A549 (cell line): ENCODE results near the gene EXTL1. TPM values are rescaled to one million over a fixed set of nuclear protein-coding genes. Genes with fewer than 3 reads are reported as not detected.

Experiments used
- ATAC-seq, 2 experiments: fragments of 200-7000 bp in 1 of 2; fragments of >200 bp in 1 of 2; cut with Nextera tagmentation in 1 of 2; cut with Tn5 transposase in 1 of 2; 3 replicates each; pipeline versions ENCODE4 v1.8.0 to v1.9.1; 2018 to 2020; ENCODE audit warnings: mild to moderate bottlenecking in 1 of 2, moderate library complexity in 1 of 2
- CTCF ChIA-PET: fragments of 300-600 bp; sonication (Branson Sonifier 250); formaldehyde crosslinking; extraction: SDS; loops from one replicate; lab custom pipeline; 2021; ENCODE audit warnings: antibody characterized with exemption, inconsistent platforms; lab: Yijun Ruan, JAX
- POLR2A ChIA-PET: fragments of 350-600 bp; formaldehyde crosslinking; extraction: SDS; loops from one replicate; lab custom pipeline; 2021; ENCODE audit warnings: antibody characterized with exemption, inconsistent platforms; lab: Yijun Ruan, JAX
- DNase-seq, 2 experiments: peaks; one replicate each; pipeline versions ENCODE4 v3.0.0 to v3.0.0-alpha.2; 2011 to 2016; ENCODE audit warnings: low read depth in 1 of 2, low spot score in 1 of 2
- FAIRE-seq: peaks from 2 replicates; lab custom pipeline; 2011; peaks lifted over from hg19 to GRCh38; lab: Jason Lieb, UNC
- H3K27ac ChIP-seq, 2 experiments: fragments of >200 bp; sonication (Bioruptor Twin); formaldehyde crosslinking; 3 replicates each; pipeline ENCODE4 v1.5.1; 2016 to 2017
- H3K4me1 ChIP-seq: fragments of >200 bp; sonication (Bioruptor Twin); formaldehyde crosslinking; 3 replicates; pipeline ENCODE4 v1.6.1; 2016
- H3K4me2 ChIP-seq: fragments of >200 bp; sonication (Bioruptor Twin); formaldehyde crosslinking; 3 replicates; pipeline ENCODE4 v1.6.1; 2016
- H3K4me3 ChIP-seq: fragments of >200 bp; sonication (Bioruptor Twin); formaldehyde crosslinking; 3 replicates; pipeline ENCODE4 v1.5.1; 2016
- H3K9me3 ChIP-seq: fragments of >200 bp; sonication (Bioruptor Twin); formaldehyde crosslinking; 3 replicates; pipeline ENCODE4 v1.6.1; 2016
- CBX8 ChIP-seq: fragments of 200-600 bp; sonication (generic); IDR thresholded peaks from 2 replicates; pipeline ENCODE4 v1.6.1; 2016
- CHD2 ChIP-seq: fragments of 150-350 bp; IDR thresholded peaks from 2 replicates; pipeline ENCODE4 v1.6.1; 2014; ENCODE audit warnings: low read length; ENCODE audit not compliant: partially characterized antibody
- CHD4 ChIP-seq: fragments of 200-600 bp; sonication (generic); IDR thresholded peaks from 2 replicates; pipeline ENCODE4 v1.6.1; 2016; ENCODE audit warnings: antibody characterized with exemption, mild to moderate bottlenecking, borderline replicate concordance
- EHMT2 ChIP-seq: fragments of 200-600 bp; sonication (generic); IDR thresholded peaks from 2 replicates; pipeline ENCODE4 v1.6.1; 2016; ENCODE audit warnings: antibody characterized with exemption, low read depth, mild to moderate bottlenecking, moderate library complexity
- EP300 ChIP-seq, 2 experiments: fragments of >200 bp; sonication (Bioruptor Twin); formaldehyde crosslinking; IDR thresholded peaks; 2 replicates in 1 of 2; 3 replicates in 1 of 2; pipeline ENCODE4 v1.6.1; 2016 to 2017
- HES2 ChIP-seq: fragments of >200 bp; sonication (Bioruptor Twin); formaldehyde crosslinking; IDR thresholded peaks from 2 replicates; pipeline ENCODE4 v1.6.1; 2016
- HOXA7 ChIP-seq: fragments of 250-450 bp; sonication (Bioruptor Pico); IDR thresholded peaks from 2 replicates; pipeline ENCODE4 v1.5.0; 2020; ENCODE audit warnings: mild to moderate bottlenecking, moderate library complexity
- HOXB13 ChIP-seq: fragments of 250-450 bp; sonication (Bioruptor Pico); IDR thresholded peaks from 2 replicates; pipeline ENCODE4 v1.5.0; 2020; ENCODE audit warnings: low read depth, mild to moderate bottlenecking, moderate library complexity
- HOXB5 ChIP-seq: fragments of 250-450 bp; sonication (Bioruptor Pico); IDR thresholded peaks from 2 replicates; pipeline ENCODE4 v1.5.0; 2020; ENCODE audit warnings: mild to moderate bottlenecking, moderate library complexity
- JUN ChIP-seq, 2 experiments: fragments of >200 bp; sonication (Bioruptor Twin); formaldehyde crosslinking; IDR thresholded peaks; 2 replicates in 1 of 2; 3 replicates in 1 of 2; pipeline ENCODE4 v1.6.1; 2016 to 2017
- MAFK ChIP-seq: fragments of 450-650 bp; IDR thresholded peaks from 2 replicates; pipeline ENCODE4 v1.6.1; 2014; ENCODE audit not compliant: partially characterized antibody
- MAZ ChIP-seq: fragments of 150-350 bp; IDR thresholded peaks from 2 replicates; pipeline ENCODE4 v1.6.1; 2014; ENCODE audit warnings: antibody characterized with exemption, low read depth, low read length, borderline replicate concordance
- NPAS2 ChIP-seq: fragments of 250-450 bp; sonication (Bioruptor Pico); IDR thresholded peaks from 2 replicates; pipeline ENCODE4 v1.8.0; 2022; ENCODE audit warnings: mild to moderate bottlenecking, moderate library complexity, borderline replicate concordance
- POLR2AphosphoS2 ChIP-seq: conservative IDR thresholded peaks from 2 replicates; pipeline ENCODE4 v1.6.1; 2012; ENCODE audit warnings: low read length, improper control_type of control experiment, inconsistent platforms
- RAD21 ChIP-seq, 2 experiments: fragments of >200 bp in 1 of 2; sonication (Bioruptor Twin) in 1 of 2; formaldehyde crosslinking in 1 of 2; IDR thresholded peaks in 1 of 2; conservative IDR thresholded peaks in 1 of 2; 2 replicates in 1 of 2; 3 replicates in 1 of 2; pipeline ENCODE4 v1.6.1; 2012 to 2018; ENCODE audit warnings: inconsistent platforms in 1 of 2
- RCOR1 ChIP-seq: fragments of 150-350 bp; IDR thresholded peaks from 2 replicates; pipeline ENCODE4 v1.6.1; 2014; ENCODE audit warnings: antibody characterized with exemption, low read length, low read depth
- RNF2 ChIP-seq: fragments of 200-600 bp; sonication (generic); IDR thresholded peaks from 2 replicates; pipeline ENCODE4 v1.6.1; 2016; ENCODE audit warnings: low read depth, mild to moderate bottlenecking, antibody characterized with exemption, moderate library complexity, borderline replicate concordance
- ZC3H11A ChIP-seq: fragments of 450-650 bp; IDR thresholded peaks from 2 replicates; pipeline ENCODE4 v1.6.1; 2014; ENCODE audit warnings: antibody characterized with exemption, mild to moderate bottlenecking
- ZNF302 ChIP-seq: fragments of 250-450 bp; sonication (Bioruptor Pico); IDR thresholded peaks from 2 replicates; pipeline ENCODE4 v1.9.0; 2021; ENCODE audit warnings: inconsistent platforms, mild to moderate bottlenecking, moderate library complexity
- ZSCAN20 ChIP-seq: fragments of 250-450 bp; sonication (Bioruptor Pico); IDR thresholded peaks from 2 replicates; pipeline ENCODE4 v1.8.0; 2022; ENCODE audit warnings: mild to moderate bottlenecking, moderate library complexity
- WGBS: methylation state at CpG from one replicate; pipeline ENCODE4 v1.1.6; 2017; ENCODE audit errors: missing lambda C conversion rate; 5-methylcytosine and 5-hydroxymethylcytosine counted together
- polyA plus RNA-seq, 4 experiments: library from polyadenylated mRNA; depleted of rRNA in 3 of 4; stranded (reverse); fragments of >200 nt; fragmentation: RNase III in 1 of 4; extraction: RNeasy Plus Mini Kit Qiagen cat#74134 plus additional on column Dnase treatment in 1 of 4; gene quantifications; 2 replicates in 3 of 4; 3 replicates in 1 of 4; pipeline ENCODE4 v1.2.3, GENCODE V29; 2011 to 2017
- TF ChIP-seq, protein P1 (sequence below): IDR thresholded peaks from 2 replicates; pipeline ENCODE4 v1.6.1; 2012
- TF ChIP-seq, protein P2 (sequence below): fragments of 200-600 bp; sonication (generic); IDR thresholded peaks from 2 replicates; pipeline ENCODE4 v1.6.1; 2016; ENCODE audit warnings: antibody characterized with exemption, mild to moderate bottlenecking, moderate library complexity

The EXTL1 gene
- polyA plus RNA-seq, 2 of the 4 experiments (the other 2 are of a cell fraction), result 0.03 to 0.04 TPM

DNA sequence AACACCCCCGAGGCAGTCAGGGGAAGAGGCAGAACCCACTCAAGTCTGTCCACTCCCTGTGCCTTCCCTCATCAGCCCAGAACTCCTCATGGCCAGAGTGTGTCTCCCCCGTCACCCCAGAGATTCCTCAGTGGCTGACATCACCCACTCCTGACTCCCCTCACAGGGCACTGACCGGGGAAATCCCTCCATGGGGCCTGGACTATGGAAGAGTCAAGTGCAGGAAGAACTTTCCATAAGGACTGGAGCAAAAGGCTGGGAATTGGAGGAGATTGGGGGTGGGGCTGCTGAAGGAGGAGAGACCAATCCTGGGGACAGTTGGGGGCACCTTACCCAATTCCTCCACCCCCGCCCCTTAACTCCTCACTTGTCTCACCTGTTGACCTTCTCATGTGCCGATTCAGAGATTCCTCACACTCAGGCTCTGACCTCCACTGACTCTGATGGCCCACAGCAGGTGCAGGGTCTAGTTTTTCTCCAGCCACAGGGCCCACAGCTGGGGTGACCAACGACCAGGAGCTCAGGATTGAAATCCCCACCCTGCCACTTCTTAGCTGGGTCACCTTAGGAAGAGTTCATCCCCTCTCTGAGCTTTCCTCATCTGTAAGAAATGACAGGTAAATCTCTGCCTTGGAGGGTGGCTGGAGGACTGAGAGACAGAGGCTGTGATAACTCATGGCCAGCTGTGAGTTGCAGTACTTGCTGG lies 481 bp upstream of the EXTL1 start:
- Histone ChIP-seq H3K4me2 (no peak overlapping the region), H3K4me1 (no peaks in the 10 kb centered on the region), H3K4me3 (no peak overlapping the region), H3K27ac (no peak overlapping the region), H3K9me3 (no peaks in the 10 kb centered on the region)
- CTCF ChIA-PET, result interaction anchor here (0.9 to 1.6 kb wide), 3 partner anchors 13 to 126 kb away, joined by 3 to 4 read pairs (median 4); partner anchors contain the start of gene PAFAH2
- no peak for TF ChIP-seq NPAS2 (CRISPR knock-in tag)
- TF ChIP-seq, protein P1, sequence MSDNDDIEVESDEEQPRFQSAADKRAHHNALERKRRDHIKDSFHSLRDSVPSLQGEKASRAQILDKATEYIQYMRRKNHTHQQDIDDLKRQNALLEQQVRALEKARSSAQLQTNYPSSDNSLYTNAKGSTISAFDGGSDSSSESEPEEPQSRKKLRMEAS, result no peak
- no peak for TF ChIP-seq JUN (IDR thresholded peaks at IDR 0.05)
- no peak for TF ChIP-seq ZSCAN20 (CRISPR knock-in tag)
- TF ChIP-seq HOXB5 (CRISPR knock-in tag), result no peak
- no peak for TF ChIP-seq CHD4
- no peak for TF ChIP-seq RNF2
- TF ChIP-seq RCOR1, result no peak
- TF ChIP-seq MAFK, result no peak
- TF ChIP-seq CHD2, result no peak
- TF ChIP-seq HOXA7 (CRISPR knock-in tag), result no peak
- WGBS, result 63% methylated on average over 5 of the region's 6 CpGs
- FAIRE-seq (no peak), ATAC-seq (no peak), DNase-seq (no peak)
- POLR2A ChIA-PET, result interaction anchor here (0.7 kb wide), 1 partner anchor 95 kb away, joined by 3 read pairs; no protein-coding TSS in a partner anchor

DNA sequence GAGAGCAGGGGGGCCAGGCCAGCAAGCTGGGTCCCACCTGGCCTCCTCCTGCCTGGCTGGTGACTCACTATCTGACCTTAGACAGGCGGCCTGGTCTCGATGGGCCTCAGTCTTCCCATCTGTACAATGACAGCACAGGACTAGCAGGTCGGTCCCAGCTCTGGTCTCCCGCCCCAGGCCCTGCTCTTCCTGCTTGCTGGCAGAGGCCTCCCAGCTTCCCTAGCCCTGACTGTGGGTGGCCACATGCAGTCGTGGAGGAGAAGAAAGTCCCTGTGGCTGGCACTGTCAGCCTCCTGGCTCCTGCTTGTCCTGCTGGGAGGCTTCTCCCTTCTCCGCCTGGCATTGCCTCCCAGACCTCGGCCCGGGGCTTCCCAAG lies 817 bp downstream of the EXTL1 start:
- H3K4me1 ChIP-seq, result no peaks in the 10 kb centered on the region
- no peak overlapping the region for H3K27ac ChIP-seq
- no peak overlapping the region for H3K4me3 ChIP-seq
- DNase-seq, result no peak
- TF ChIP-seq MAZ, result no peak
- no peak for TF ChIP-seq ZC3H11A
- TF ChIP-seq EP300 (IDR thresholded peaks at IDR 0.05), result no peak
- no peak for TF ChIP-seq NPAS2 (CRISPR knock-in tag)
- TF ChIP-seq ZNF302, result no peak
- no peak for TF ChIP-seq HES2
- TF ChIP-seq POLR2AphosphoS2, result no peak
- TF ChIP-seq CBX8, result no peak
- TF ChIP-seq RAD21 (conservative IDR thresholded peaks at IDR 0.05 in 1 of 2, IDR thresholded peaks at IDR 0.05 in 1 of 2), result no peak
- TF ChIP-seq CHD2, result no peak
- TF ChIP-seq, protein P2, sequence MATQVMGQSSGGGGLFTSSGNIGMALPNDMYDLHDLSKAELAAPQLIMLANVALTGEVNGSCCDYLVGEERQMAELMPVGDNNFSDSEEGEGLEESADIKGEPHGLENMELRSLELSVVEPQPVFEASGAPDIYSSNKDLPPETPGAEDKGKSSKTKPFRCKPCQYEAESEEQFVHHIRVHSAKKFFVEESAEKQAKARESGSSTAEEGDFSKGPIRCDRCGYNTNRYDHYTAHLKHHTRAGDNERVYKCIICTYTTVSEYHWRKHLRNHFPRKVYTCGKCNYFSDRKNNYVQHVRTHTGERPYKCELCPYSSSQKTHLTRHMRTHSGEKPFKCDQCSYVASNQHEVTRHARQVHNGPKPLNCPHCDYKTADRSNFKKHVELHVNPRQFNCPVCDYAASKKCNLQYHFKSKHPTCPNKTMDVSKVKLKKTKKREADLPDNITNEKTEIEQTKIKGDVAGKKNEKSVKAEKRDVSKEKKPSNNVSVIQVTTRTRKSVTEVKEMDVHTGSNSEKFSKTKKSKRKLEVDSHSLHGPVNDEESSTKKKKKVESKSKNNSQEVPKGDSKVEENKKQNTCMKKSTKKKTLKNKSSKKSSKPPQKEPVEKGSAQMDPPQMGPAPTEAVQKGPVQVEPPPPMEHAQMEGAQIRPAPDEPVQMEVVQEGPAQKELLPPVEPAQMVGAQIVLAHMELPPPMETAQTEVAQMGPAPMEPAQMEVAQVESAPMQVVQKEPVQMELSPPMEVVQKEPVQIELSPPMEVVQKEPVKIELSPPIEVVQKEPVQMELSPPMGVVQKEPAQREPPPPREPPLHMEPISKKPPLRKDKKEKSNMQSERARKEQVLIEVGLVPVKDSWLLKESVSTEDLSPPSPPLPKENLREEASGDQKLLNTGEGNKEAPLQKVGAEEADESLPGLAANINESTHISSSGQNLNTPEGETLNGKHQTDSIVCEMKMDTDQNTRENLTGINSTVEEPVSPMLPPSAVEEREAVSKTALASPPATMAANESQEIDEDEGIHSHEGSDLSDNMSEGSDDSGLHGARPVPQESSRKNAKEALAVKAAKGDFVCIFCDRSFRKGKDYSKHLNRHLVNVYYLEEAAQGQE, result no peak
- TF ChIP-seq RNF2, result no peak
- TF ChIP-seq HOXA7 (CRISPR knock-in tag), result no peak
- TF ChIP-seq EHMT2, result no peak
- no peak for TF ChIP-seq MAFK
- no peak for TF ChIP-seq HOXB13
- POLR2A ChIA-PET, result no interaction called here
- no peak for FAIRE-seq
- no peak for ATAC-seq
- H3K9me3 ChIP-seq, result no peaks in the 10 kb centered on the region
- CTCF ChIA-PET, result interaction anchor here (1.6 to 1.9 kb wide), 3 partner anchors 13 to 185 kb away, joined by 3 to 8 read pairs (median 4); no protein-coding TSS in a partner anchor
- 83% methylated on average over 7 of the region's 8 CpGs for WGBS
- H3K4me2 ChIP-seq, result no peak overlapping the region
